Retinal pigment epithelial cell (primary cell): ENCODE results near the gene TDRD7.

Source experiments
- DNase-seq: peaks from one replicate; pipeline ENCODE4 v3.0.0-alpha.2; 2010; ENCODE audit warnings: low read depth
- H3K4me3 ChIP-seq: 2 replicates; pipeline ENCODE4 v1.5.1; 2011; ENCODE audit warnings: mild to moderate bottlenecking, low read length, control low read depth, moderate library complexity
- TF ChIP-seq, protein P1 (sequence below): conservative IDR thresholded peaks from 2 replicates; pipeline ENCODE4 v1.5.1; 2011; ENCODE audit warnings: low read depth, low read length, control low read depth, inconsistent platforms

TDRD7 gene

DNA sequence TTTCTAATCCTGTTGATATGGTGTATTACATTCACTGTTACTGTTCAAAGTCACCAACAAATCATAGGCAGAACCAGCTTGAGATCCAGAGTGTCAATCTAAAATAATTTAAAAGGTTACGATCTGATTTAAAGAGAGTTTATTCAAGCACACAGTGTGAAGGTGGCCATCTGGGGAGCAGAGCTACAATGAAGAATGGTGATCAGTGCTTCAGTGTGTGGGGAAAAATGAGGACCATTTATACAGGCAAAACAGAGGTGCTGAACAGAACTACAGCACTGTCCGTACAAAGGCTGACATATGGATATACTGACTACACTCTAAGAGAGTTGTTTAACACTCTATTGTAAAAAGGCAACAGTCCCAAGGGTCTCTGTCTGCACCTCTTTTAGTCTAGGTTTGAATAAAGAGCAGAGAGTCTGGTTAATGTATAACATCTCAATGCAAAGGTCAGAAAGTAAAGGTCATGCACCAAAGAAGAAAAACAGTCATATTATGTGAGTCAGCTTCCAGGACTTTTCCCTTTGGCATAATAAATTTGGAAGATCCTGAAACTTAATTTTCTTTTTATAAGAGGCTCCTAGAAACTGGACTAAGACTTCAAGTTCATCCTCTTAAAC is 29.7 kb upstream of the TDRD7 start:
- TF ChIP-seq, protein P1, sequence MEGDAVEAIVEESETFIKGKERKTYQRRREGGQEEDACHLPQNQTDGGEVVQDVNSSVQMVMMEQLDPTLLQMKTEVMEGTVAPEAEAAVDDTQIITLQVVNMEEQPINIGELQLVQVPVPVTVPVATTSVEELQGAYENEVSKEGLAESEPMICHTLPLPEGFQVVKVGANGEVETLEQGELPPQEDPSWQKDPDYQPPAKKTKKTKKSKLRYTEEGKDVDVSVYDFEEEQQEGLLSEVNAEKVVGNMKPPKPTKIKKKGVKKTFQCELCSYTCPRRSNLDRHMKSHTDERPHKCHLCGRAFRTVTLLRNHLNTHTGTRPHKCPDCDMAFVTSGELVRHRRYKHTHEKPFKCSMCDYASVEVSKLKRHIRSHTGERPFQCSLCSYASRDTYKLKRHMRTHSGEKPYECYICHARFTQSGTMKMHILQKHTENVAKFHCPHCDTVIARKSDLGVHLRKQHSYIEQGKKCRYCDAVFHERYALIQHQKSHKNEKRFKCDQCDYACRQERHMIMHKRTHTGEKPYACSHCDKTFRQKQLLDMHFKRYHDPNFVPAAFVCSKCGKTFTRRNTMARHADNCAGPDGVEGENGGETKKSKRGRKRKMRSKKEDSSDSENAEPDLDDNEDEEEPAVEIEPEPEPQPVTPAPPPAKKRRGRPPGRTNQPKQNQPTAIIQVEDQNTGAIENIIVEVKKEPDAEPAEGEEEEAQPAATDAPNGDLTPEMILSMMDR: no peak
- no peak overlapping the region for H3K4me3 ChIP-seq
- DNase-seq: no peak

DNA sequence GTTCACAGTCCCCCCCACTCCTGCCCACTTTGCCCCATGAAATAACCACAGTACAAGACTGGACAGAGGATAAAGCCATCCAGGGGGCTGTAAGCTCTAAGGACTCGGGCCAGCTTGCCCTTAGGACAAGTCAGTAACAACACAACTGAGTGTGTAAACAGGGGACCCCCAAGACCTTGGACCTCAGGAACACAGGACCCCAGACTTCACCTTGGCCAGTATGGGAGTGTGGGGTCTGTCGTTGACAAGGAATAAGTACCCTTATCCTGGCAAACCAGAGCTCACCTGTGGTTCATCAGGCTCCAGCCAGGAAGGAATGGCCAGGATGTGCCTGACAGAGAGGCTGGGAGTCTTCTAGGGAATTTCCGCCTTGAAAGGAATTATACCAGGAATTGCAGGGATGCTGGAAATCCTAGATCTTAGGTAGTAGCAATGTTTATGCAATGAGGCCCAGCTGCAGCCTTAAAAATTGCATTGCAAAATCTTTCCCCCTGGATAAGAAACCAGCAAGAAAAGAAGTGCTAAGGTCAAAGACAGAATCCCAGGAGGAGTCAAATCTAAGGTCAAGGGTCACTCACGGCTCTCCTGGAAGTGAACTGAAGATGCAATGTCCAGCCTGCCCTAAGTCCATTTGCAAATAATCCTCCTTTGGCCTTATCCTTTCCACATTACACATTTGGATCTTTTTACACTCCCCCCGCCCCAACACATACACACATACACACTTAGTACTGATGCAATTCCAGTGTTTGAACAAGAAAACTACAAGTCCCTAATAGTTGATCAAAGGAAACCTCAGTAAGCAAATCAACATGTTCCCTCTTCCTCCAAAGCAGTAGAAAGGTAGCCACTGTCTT is 27.3 kb upstream of the TDRD7 start:
- no peak for DNase-seq
- TF ChIP-seq, protein P1: no peak
- no peak overlapping the region for H3K4me3 ChIP-seq

DNA sequence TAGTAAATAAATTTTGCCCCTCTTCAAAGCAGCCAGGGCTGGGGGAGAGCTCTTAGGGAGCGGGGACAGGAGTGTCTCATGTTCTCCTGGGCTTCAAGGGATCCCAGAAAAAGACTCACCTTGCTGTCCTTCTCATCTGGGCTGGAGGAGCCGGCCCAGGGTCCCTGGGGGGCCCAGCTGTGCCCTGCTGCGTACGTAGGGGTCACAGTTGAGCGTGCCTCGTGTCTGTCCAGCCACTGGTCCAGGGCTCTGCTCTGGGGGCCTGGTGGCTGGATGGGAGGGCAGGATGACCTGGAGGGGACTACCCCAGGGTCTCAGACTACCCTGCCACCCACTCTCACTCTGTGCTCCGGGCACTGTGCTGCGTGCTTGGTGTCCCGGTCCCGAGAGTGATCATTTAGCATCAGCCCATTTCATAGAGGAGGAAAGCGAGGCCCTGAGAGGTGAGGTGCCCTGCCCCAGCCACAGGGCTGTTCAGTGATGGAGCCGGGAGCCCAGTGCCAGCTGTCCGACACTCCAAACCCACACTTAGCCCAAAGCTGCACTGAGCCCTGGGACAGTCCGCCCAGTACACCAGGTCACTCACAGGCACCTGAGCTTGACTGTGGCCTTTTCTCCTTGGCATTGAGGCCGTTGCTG is 26.2 kb upstream of the TDRD7 start:
- no peak for DNase-seq
- TF ChIP-seq, protein P1: no peak
- no peak overlapping the region for H3K4me3 ChIP-seq

DNA sequence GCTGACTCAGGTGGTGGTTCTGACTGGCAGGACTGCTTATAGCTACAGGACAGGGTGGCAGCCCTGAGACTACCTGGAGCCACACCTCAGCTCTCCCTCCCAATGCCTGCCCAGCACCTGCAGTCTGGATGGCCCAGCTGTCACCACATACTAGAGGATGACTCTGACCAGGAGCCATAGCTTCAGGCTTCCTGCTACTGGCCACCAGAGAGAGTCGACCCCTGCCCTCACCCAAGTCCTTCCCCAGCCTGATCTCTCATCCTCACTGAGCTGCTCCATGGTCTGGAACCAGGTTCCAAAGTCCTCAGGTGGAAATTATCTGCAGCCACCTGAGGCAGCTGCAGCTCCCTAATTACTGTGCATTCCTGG is 25.6 kb upstream of the TDRD7 start:
- no peak overlapping the region for H3K4me3 ChIP-seq
- TF ChIP-seq, protein P1: no peak
- DNase-seq: no peak

DNA sequence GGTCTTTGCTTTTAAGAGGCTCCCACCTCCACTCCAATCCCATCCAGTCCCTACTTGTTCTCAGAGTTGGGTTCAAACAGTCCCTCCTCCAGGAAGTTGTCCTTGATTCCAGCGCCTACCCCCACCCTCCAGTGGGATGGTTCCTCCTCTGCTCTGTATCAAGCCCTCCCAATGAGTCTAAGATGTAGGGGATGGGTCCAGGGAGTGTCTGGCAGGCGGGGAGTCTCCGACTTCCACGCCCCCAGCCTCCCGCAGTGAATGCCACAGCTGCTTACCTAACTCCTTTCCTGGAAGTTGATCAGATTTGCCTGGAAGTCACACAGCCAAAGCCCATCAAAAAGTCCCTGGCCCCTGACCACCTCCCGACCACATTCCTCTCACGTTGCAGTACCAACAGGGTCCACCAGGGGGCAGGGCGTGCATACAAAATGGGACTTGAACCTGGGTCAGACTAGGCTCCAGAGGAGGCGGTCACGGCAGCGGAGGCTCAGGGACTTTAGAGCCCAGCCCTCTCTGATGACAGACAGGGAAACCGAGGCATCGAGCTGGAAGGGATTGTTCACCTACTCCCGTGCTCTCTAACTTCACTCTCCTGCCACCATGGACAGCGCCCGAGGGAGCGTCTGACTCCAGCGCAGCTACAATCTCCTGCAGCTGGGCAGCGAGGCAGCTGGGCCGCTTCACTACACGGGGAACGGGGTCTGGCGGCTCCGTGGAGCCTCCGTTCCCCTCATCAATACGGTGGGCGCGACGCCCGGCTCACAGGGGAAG is 25.0 kb upstream of the TDRD7 start:
- TF ChIP-seq, protein P1: peak; percentile 100
- no peak overlapping the region for H3K4me3 ChIP-seq

DNA sequence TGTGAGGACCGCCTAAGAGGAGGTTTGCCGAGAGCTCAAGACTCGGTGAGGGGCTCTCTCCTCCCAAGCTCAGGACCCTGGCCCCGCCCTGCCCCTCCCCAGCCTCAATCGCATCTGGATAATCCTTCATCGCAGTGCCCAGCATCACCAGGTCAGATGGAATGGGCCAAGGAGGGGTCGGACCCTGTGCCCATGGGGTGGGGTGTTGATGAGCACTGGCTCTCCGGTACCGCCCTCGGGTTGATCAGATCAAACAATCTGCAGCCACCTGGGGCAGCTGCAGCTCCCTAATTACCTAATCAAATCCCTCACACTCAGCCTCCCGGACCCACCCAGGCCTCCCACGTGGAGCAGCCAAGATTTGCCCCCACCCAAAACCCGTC is 24.4 kb upstream of the TDRD7 start:
- TF ChIP-seq, protein P1: no peak
- H3K4me3 ChIP-seq: no peak overlapping the region
- DNase-seq: no peak

More for the DNA sequence above, 25.0 kb upstream of the TDRD7 start:
- peak; percentile 20 for DNase-seq
